ENCODE measurements around the gene CASP8AP2.
"Not testable (repeated sequence)": the region's sequence is repeated elsewhere in the genome, so short reads cannot be mapped to it uniquely, and the experiment has no call there.

CASP8AP2 gene

DNA sequence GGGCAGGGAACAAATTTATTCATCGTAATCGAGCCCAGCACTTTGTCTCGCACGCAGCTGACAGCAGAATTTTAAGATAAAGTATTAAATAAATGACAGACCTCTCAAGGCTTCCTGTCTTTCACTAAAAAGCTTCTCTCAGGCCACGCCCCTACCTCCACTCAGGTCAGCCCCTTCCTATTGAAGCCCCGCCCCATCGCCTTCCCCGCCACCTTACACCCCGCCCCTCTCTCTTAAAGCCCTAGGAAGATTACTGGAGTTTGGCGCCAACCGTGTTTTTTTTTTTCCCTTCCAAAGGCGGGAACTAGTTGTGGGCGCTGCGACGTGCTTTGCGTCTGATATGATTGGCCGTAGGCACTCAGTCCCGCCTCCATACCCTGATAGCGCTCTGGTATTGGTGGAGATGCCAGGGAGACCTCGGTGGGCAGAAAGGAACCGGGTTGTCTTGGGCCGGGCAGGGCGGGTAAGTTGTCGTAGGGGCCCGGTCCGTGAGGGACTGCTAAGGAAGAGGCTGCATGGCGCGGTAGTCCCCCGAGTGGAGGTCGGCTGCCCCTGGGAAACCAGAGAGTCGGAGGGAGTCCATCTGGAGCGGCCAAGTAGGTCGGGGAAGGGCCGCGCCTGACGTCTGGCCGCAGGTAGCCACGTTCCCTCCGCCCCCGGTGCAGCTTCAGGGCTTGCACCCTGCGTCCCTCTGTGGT, at the start of gene CASP8AP2:
TSS of gene CASP8AP2 (plus strand) at position 409 of the 698 bp plus-strand sequence.
- DNase-seq = peak; percentile 96

DNA sequence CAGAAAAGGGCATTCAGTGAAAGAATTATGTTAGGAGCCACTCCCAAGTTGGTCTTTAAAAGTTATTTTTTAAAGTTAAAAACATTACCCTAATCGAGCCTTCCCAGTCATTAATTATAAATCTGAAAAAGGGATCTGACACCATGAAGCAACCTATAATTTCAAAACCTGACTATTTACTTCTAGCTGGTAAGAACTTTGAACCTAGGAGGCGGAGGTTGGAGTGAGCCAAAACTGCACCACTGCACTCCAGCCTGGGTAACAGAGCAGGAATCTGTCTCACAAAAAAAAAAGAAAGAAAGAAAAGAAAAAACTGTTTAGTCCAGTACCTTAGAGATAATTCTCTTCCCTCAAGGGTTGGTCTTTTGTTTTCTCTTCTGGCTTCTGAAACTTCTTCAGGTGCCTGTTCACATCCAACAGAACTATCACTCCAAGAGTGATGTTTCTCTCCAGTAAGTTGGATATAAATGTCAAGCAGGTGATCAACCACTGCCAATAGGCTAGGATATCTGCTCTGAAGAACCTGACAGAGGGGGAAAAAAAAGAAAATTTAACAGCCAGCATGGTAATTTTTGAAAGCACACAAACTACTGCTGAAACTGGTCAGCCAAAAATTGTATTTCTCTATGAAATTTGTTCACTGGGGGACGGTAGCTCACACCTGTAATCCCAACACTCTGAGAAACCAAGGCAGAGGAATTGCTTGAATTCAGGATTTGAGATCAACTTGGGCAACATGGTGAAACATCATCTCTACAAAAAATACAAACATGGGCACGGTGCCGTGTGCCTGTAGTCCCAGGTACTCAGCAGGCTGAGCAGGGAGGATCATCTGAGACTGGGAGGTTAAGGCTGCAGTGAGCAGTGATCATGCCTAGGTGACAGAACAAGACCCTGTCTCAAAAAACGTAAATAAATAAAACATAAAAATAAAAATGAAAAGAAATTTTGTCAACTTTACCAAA, 48.3 kb upstream of the CASP8AP2 start:
- DNase-seq = no peak

GRCh38 chr6:89782222-89782621, 47.5 kb upstream of the CASP8AP2 start:
- DNase-seq = no peak

DNA sequence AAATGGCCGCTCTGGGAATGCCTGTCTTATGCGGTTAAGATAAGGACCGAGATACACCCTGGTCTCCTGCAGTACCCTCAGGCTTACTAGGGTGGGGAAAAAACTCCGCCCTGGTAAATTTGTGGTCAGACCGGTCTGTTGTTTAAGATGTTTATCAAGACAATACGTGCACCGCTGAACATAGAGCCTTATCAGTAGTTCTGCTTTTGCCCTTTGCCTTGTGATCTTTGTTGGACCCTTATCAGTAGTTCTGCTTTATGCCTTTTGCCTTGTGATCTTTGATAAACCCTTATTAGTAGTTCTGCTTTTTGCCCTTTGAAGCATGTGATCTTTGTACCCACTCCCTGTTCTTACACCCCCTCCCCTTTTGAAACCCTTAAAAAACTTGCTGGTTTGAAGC, 46.4 kb upstream of the CASP8AP2 start:
- DNase-seq = not testable (repeated sequence)

DNA sequence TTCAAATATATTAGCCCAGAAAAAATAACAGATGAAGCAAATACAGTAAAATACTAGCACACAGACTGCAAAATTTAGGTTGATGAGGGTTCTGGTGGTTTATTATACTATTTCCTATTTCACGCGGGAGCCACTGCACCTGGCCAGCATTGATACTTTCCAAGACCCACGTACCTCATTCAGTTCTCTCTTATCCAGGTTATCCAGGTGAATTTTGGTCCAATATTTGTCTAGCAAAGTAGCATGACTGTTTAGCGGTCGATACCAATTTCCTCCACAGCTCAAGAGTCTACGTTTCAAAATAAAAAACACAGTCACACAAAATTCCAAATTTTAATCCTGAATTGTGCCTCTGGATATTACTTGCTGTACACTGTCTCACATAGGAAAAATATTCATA, 44.8 kb upstream of the CASP8AP2 start:
- no peak for DNase-seq

- no peak for DNase-seq
These were observed 42.7 kb upstream of the CASP8AP2 start for GRCh38 chr6:89786970-89787369.

DNA sequence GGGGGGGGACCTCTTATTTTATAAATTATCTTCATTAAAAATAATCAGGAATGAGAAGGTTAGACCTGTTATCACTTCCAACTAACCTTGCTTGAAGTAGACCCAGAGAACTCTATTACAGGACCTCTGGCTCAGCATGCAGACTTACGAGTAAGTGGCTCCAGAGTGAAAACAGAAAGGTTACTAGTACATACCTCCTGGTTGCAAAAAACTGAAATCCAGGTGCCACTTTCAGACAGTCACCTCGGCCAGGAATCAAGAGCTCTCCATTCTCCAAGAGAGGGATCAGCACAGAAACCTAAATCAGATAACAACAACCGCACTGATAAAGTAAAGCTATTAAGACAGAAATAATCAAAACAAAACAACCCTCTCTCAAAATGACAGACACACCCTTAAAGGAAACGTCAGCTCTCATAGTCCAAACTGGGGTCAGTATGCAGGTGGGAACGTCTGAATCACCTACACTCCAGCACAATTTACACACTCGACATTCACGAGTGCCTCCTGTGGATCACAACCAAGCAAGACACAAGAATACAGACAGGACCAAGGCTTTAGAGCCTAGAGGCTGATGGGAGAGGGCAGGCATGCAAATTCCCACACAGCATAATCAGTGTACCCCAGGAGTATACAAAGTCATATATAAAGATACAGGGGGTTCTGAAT, 41.9 kb upstream of the CASP8AP2 start:
- no peak for DNase-seq

DNA sequence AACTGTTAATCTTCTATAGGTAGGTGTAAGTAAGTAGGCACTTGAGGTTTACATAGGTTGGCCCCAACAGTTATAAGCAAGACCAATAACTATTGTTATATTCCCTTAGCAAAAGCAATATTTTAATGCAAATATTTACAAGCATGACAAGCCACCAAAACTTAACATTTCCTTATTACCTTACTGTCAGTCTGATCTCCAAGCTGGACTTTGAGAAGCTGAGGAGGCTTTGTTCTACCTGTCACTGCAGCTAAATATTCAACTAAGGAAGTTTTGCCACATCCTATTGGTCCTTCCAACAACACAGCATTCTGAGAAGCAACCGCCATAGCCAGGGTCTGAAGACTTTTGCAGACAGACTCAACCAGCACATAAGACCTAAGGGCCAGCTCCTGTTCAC, 39.7 kb upstream of the CASP8AP2 start:
- DNase-seq = no peak

- no peak for DNase-seq
These were observed 39.3 kb upstream of the CASP8AP2 start for GRCh38 chr6:89790403-89790802.

DNA sequence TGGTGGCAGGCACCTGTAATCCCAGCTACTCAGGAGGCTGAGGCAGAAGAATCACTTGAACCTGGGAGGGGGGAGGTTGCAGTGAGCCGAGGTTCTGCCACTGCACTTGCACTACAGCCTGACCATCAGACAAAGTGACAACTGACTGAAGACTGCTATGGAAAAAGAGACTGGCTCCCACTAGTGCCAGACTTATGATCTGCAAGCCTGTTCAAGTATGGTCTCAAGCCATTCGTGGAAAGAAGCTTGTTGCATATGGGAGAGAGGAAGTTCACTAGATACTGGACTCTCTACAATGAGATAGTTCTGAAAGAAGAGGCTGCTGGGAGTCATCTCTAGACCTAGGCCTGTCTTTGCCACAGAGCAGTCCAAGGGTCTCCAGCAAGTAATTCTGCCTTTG, 36.8 kb upstream of the CASP8AP2 start:
- no peak for DNase-seq

- no peak for DNase-seq
These were observed 36.1 kb upstream of the CASP8AP2 start for GRCh38 chr6:89793586-89793985.

DNA sequence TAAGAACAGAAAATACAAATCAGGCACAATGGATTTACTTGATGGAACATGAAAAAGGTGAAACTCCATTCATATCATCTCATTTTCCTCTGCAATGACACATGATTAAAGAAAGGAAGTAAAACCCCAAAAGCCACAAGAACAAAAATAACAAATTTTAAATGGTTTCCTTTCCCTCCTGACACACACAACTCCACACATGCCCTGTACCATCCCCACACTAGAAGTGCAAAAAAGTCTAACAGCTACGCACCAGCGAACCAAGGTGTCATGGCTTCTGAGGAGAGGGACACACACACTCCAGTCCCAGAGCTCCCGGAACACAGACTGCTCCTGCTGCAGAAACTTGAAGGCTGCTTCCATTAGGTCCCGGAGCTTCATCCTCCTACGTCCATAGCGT, 35.4 kb upstream of the CASP8AP2 start:
- no peak for DNase-seq

DNA sequence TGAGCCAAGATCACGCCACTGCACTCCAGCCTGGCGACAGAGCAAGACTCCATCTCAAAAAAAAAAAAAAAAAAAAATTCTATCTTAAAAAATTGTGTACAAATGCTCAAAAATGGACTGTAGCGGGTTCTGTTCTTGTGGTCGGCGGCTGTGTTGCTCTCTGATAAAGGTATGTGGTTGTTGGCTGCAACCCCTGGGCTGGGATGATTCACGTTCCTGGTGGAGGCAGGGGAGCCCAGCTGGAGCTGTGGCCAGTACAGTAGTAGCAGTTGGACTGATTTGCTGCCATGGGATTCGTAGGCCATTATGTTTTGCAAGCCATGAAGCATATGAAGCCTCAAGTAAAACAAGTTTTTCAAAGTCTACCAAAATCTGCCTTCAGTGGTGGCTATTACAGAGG, 32.4 kb upstream of the CASP8AP2 start:
- DNase-seq = no peak

GRCh38 chr6:89799096-89799495, 30.6 kb upstream of the CASP8AP2 start:
- DNase-seq = no peak

GRCh38 chr6:89799756-89800155, 29.9 kb upstream of the CASP8AP2 start:
- no peak for DNase-seq

- DNase-seq = no peak
These were observed 26.4 kb upstream of the CASP8AP2 start for GRCh38 chr6:89803271-89803670.

DNA sequence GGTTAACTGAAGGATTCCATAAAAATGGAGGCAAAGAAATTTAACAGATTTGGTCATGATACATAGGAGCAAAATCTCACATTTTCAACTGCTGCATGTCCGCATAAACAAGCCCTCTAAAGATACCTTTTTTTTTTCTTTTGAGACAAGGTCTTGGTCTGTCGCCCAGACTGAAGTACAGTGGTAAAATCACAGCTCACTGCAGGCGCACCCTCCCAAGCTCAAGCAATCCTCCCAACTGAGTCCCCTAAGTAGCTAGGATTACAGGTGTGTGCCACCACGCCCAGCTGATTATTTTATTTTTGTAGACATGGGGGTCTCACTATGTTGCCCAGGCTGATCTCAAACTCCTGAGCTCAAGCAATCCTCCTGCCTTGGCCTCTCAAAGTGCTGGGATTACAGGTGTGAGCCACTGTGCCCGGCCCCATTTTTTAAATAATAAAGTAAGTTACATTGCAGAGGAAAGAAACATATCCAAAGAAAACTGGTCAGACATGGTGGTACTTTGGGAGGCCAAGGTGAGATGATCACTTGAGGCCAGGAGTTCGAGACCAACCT, 23.8 kb upstream of the CASP8AP2 start:
- no peak for DNase-seq

DNA sequence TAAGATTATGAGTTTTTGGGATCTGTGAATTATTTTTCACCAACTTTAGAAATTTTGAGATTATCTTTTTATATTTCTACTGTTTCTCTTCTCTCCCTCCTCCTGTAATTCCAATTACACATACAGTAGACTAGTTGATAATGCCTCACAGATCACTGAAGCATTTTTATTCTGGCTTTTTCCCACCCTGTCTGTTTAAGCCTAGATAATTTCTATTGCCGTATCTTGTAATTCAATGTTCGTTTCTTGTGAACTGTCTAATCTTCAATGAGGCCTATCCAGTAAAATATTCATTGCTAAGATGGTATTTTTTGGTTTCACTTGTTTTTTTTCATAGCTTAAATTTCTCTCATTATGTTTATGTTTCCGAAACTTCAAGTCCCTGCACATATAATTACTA, 22.1 kb upstream of the CASP8AP2 start:
- no peak for DNase-seq

DNA sequence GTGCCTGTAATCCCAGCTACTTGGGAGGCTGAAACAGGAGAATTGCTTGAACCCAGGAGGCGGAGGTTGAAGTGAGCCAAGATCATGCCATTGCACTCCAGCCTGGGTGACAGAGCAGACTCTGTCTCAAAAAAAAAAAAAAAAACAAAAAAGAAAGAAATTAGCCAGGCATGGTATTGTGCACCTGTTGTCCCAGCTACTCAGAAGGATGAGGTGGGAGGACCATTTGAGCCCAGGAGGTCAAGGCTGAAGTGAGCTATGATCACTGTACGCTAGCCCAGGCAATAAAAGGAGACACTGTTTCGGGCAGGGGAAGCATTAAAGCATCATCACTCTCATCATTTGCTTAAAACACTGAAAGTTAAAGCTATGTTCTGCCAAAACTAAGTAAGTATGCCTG, 16.3 kb upstream of the CASP8AP2 start:
- DNase-seq = not testable (repeated sequence)

GRCh38 chr6:89817481-89817880, 12.2 kb upstream of the CASP8AP2 start:
- no peak for DNase-seq

- no peak for DNase-seq
These were observed 10.7 kb upstream of the CASP8AP2 start for GRCh38 chr6:89818977-89819335.

DNA sequence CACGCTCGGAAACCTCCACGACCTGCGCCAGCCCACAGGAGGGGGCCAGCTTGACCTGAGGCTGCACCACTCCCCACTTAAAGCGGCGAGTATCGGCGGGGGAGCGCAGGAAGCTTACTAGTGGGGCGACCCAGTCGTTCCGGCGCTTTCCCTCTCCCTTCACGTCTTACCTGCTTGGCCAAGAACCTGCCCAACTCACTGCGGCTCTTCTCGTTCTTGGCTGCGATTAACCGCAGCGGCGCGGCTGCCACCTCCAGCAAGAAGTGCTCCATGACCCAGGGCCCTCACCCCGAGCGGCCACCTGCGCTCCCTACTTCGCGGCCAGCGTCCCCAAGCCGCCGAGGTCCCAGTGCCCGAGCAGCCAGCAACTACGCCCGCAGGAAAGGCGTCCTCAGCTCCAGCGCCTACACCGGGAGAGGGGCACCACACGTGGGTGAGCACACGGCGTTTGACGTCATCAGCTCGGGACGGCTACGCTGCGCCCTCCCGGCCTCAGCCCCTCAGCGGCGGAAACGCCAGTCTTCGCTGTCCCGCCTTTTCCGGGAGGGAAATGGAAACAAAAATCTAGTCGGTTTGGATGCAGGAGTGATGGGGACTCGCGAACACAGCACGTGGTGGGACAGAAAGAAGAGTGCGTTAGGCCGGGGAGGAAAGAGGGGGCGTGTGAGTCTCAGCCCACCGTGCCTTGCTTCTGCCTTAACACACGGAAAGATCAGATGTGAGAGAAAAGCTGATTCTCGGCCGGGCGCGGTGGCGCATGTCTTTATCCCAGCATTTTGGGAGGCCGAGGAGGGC, 10.1 kb upstream of the CASP8AP2 start, which contains the start of gene MDN1:
TSS of gene MDN1 (minus strand) at position 459 of the 795 bp plus-strand sequence. CDS start at position 272, 187 bp downstream.
- peak; percentile 85 for DNase-seq

All from CD4-positive, alpha-beta T cell treated with Interleukin-15 for 1 hour (primary cell).